ENCODE measurements around the gene EID1.

Gene EID1, protein sequence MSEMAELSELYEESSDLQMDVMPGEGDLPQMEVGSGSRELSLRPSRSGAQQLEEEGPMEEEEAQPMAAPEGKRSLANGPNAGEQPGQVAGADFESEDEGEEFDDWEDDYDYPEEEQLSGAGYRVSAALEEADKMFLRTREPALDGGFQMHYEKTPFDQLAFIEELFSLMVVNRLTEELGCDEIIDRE

GRCh38 chr15:48877630-48878595, at the start of gene EID1:
Gene EID1 (plus strand): TSS chr15:48878134. CDS start chr15:48878177, 43 bp downstream.
- H3K4me3 ChIP-seq (ENCODE audit: control insufficient read depth, low read depth, low read length), result peak within 1 kb of the TSS; percentile 93
- DNase-seq (ENCODE audit: low read depth), result peak; percentile 95
- TF ChIP-seq, protein P1, sequence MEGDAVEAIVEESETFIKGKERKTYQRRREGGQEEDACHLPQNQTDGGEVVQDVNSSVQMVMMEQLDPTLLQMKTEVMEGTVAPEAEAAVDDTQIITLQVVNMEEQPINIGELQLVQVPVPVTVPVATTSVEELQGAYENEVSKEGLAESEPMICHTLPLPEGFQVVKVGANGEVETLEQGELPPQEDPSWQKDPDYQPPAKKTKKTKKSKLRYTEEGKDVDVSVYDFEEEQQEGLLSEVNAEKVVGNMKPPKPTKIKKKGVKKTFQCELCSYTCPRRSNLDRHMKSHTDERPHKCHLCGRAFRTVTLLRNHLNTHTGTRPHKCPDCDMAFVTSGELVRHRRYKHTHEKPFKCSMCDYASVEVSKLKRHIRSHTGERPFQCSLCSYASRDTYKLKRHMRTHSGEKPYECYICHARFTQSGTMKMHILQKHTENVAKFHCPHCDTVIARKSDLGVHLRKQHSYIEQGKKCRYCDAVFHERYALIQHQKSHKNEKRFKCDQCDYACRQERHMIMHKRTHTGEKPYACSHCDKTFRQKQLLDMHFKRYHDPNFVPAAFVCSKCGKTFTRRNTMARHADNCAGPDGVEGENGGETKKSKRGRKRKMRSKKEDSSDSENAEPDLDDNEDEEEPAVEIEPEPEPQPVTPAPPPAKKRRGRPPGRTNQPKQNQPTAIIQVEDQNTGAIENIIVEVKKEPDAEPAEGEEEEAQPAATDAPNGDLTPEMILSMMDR (conservative IDR thresholded peaks at IDR 0.05; ENCODE audit: control insufficient read depth, insufficient read depth, low read depth, low read length), result no peak

- TF ChIP-seq, protein P1 (conservative IDR thresholded peaks at IDR 0.05; ENCODE audit: control insufficient read depth, insufficient read depth, low read depth, low read length), result no peak
- DNase-seq (ENCODE audit: low read depth), result no peak
Observed at GRCh38 chr15:48828471-48828870, 49.5 kb upstream of the EID1 start.

GRCh38 chr15:48828906-48829305, 49.0 kb upstream of the EID1 start:
- no peak overlapping the region for H3K4me3 ChIP-seq (ENCODE audit: control insufficient read depth, low read depth, low read length)
- no peak for DNase-seq (ENCODE audit: low read depth)
- TF ChIP-seq, protein P1 (conservative IDR thresholded peaks at IDR 0.05; ENCODE audit: control insufficient read depth, insufficient read depth, low read depth, low read length), result no peak

More at GRCh38 chr15:48828471-48828870, 49.5 kb upstream of the EID1 start:
- H3K4me3 ChIP-seq (ENCODE audit: control insufficient read depth, low read depth, low read length), result no peak overlapping the region

DNA sequence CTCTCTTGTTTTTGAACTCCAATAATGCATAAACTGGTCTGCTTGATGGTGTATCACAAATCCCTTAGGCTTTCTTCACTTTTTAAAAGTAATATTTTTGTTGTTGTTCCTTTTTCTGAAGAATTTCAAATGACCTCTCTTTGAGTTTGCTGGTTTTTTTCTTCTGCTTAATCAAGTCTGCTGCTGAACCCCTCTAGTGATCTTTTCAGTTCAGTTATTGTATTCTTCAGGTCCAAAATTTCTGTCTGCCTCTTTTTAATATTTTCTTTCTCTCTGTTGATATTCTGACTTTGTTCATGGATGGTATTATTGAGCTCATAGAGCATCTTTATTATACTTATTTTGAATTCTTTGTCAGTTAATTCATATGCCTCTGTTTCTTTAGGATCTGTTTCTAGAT, 45.3 kb upstream of the EID1 start:
- TF ChIP-seq, protein P1 (conservative IDR thresholded peaks at IDR 0.05; ENCODE audit: control insufficient read depth, insufficient read depth, low read depth, low read length), result no peak
- no peak overlapping the region for H3K4me3 ChIP-seq (ENCODE audit: control insufficient read depth, low read depth, low read length)
- no peak for DNase-seq (ENCODE audit: low read depth)

DNA sequence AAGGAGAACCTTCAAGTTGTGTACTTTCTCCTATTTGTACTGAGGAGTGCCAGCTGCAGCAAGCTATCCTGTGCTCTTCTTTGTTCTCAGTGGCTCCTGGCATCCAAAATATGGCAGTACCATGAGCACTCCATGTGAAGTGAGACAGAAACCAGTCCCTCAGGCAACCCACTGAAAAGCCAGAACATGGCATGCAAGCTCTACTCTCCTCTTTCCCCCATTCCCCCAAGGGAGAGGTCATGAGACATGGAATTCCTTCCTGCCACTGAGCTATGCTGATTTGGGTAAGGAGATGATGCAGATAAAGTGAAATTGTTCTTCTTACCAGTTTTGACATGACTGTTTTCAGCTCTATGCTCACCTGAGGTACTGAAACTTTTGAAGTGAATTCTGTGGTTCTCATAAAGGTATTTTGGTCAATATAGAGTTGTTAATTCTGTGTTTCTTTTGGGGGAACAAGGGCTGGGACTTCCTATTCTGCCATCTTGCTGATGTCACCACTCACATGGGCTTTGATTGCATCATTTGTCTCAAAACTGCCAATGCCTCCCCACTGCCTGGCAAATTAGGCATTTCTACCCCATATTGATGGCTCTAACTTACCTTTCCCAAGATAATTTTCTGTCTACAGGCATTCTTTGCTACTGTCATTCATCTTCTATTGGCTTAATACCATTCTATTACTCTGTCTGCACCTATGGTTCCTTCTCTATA, 44.3 kb upstream of the EID1 start:
- DNase-seq (ENCODE audit: low read depth), result no peak
- TF ChIP-seq, protein P1 (conservative IDR thresholded peaks at IDR 0.05; ENCODE audit: control insufficient read depth, insufficient read depth, low read depth, low read length), result no peak
- H3K4me3 ChIP-seq (ENCODE audit: control insufficient read depth, low read depth, low read length), result no peak overlapping the region

- no peak overlapping the region for H3K4me3 ChIP-seq (ENCODE audit: control insufficient read depth, low read depth, low read length)
- DNase-seq (ENCODE audit: low read depth), result no peak
- TF ChIP-seq, protein P1 (conservative IDR thresholded peaks at IDR 0.05; ENCODE audit: control insufficient read depth, insufficient read depth, low read depth, low read length), result no peak
Observed at GRCh38 chr15:48834756-48835155, 43.2 kb upstream of the EID1 start.

Data from fibroblast of mammary gland (primary cell).